Measurements from ENCODE around the gene CNDP1.

Gene CNDP1

GRCh38 chr18:74597034-74597661, 62.8 kb downstream of the CNDP1 start:
- DNase-seq (ENCODE audit: extremely low spot score), result peak; percentile 72

GRCh38 chr18:74597662-74598349, 63.5 kb downstream of the CNDP1 start, which contains the start of gene ZNF407:
TSS of gene ZNF407 (plus strand) at chr18:74597870. CDS start at chr18:74631020, 33,150 bp downstream.
- DNase-seq (ENCODE audit: extremely low spot score), result peak; percentile 90
- TF ChIP-seq CTCF (IDR thresholded peaks at IDR 0.05; ENCODE audit: control extremely low read depth, extremely low read depth, low read depth, missing control alignments), result no peak
- CTCF ChIA-PET, result interaction anchor here (1.1 to 1.8 kb wide), 4 partner anchors 12 to 56 kb away, joined by 3 to 5 read pairs (median 4); no protein-coding TSS in a partner anchor
- POLR2A ChIA-PET, result interaction anchor here (0.6 to 1.6 kb wide), 2 partner anchors 12 to 1888 kb away, joined by 6 to 7 read pairs; no protein-coding TSS in a partner anchor

More at GRCh38 chr18:74597034-74597661, 62.8 kb downstream of the CNDP1 start:
- CTCF ChIA-PET, result interaction anchor here (1.1 to 1.8 kb wide), 2 partner anchors 45 to 56 kb away, joined by 3 to 4 read pairs; no protein-coding TSS in a partner anchor
- no peak for TF ChIP-seq CTCF (IDR thresholded peaks at IDR 0.05; ENCODE audit: control extremely low read depth, extremely low read depth, low read depth, missing control alignments)
- POLR2A ChIA-PET, result interaction anchor here (1.6 kb wide), 1 partner anchor 12 kb away, joined by 6 read pairs; no protein-coding TSS in a partner anchor

GRCh38 chr18:74598350-74599001, 64.2 kb downstream of the CNDP1 start:
- ChIA-PET CTCF (interaction anchor here (1.1 to 1.8 kb wide), 4 partner anchors 11 to 57 kb away, joined by 3 to 5 read pairs (median 4); no protein-coding TSS in a partner anchor), POLR2A (interaction anchor here (0.6 to 1.6 kb wide), 2 partner anchors 11 to 1887 kb away, joined by 6 to 7 read pairs; no protein-coding TSS in a partner anchor)
- DNase-seq (ENCODE audit: extremely low spot score), result peak; percentile 67
- peak; percentile 17 for TF ChIP-seq CTCF (IDR thresholded peaks at IDR 0.05; ENCODE audit: control extremely low read depth, extremely low read depth, low read depth, missing control alignments)

GRCh38 chr18:74604361-74604760, 70.1 kb downstream of the CNDP1 start:
- TF ChIP-seq CTCF (IDR thresholded peaks at IDR 0.05; ENCODE audit: control extremely low read depth, extremely low read depth, low read depth, missing control alignments), result no peak
- no peak for DNase-seq (ENCODE audit: extremely low spot score)
- ChIA-PET CTCF (no interaction called here), POLR2A (no interaction called here)

GRCh38 chr18:74604774-74605173, 70.5 kb downstream of the CNDP1 start:
- no peak for TF ChIP-seq CTCF (IDR thresholded peaks at IDR 0.05; ENCODE audit: control extremely low read depth, extremely low read depth, low read depth, missing control alignments)
- DNase-seq (ENCODE audit: extremely low spot score), result no peak
- CTCF ChIA-PET, result no interaction called here
- POLR2A ChIA-PET, result no interaction called here

GRCh38 chr18:74608681-74609080, 74.4 kb downstream of the CNDP1 start:
- ChIA-PET CTCF (interaction anchor here (1.6 to 1.8 kb wide), 2 partner anchors 9 to 10 kb away, joined by 3 to 5 read pairs; no protein-coding TSS in a partner anchor), POLR2A (interaction anchor here (1.5 kb wide), 1 partner anchor 11 kb away, joined by 6 read pairs; the partner anchor contains the start of gene ZNF407)
- no peak for DNase-seq (ENCODE audit: extremely low spot score)
- TF ChIP-seq CTCF (IDR thresholded peaks at IDR 0.05; ENCODE audit: control extremely low read depth, extremely low read depth, low read depth, missing control alignments), result no peak
